Measurements from ENCODE around the gene USF2. TPM values are rescaled to one million over a fixed set of nuclear protein-coding genes. Genes with fewer than 3 reads are reported as not detected.

Gene USF2
- total and polyA plus RNA-seq, 12 donors = 125 to 185 (median 151) TPM

GRCh38 chr19:35291259-35291658 is 22.5 kb downstream of the USF2 start:
- Histone ChIP-seq H3K4me3 (no peak overlapping the region), H3K27me3 (peaks cover 0 to 48% (median 27%) of the 10 kb centered on the region in 7 donors), H3K27ac (no peak overlapping the region), H3K4me1 (peaks cover 0 to 6% (median 0%) of the 10 kb centered on the region in 9 donors), H3K9me3 (no peaks in the 10 kb centered on the region), H3K36me3 (no peaks in the 10 kb centered on the region)
- TF ChIP-seq, protein P1, sequence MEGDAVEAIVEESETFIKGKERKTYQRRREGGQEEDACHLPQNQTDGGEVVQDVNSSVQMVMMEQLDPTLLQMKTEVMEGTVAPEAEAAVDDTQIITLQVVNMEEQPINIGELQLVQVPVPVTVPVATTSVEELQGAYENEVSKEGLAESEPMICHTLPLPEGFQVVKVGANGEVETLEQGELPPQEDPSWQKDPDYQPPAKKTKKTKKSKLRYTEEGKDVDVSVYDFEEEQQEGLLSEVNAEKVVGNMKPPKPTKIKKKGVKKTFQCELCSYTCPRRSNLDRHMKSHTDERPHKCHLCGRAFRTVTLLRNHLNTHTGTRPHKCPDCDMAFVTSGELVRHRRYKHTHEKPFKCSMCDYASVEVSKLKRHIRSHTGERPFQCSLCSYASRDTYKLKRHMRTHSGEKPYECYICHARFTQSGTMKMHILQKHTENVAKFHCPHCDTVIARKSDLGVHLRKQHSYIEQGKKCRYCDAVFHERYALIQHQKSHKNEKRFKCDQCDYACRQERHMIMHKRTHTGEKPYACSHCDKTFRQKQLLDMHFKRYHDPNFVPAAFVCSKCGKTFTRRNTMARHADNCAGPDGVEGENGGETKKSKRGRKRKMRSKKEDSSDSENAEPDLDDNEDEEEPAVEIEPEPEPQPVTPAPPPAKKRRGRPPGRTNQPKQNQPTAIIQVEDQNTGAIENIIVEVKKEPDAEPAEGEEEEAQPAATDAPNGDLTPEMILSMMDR (IDR thresholded peaks at IDR 0.05) = no peak
- 68 to 75% methylated on average over 6 of the region's 6 CpGs for WGBS, 2 donors
- ATAC-seq (no peak), DNase-seq (no peak)
- intact Hi-C loops (cut with DNase I) = no loop called here

DNA sequence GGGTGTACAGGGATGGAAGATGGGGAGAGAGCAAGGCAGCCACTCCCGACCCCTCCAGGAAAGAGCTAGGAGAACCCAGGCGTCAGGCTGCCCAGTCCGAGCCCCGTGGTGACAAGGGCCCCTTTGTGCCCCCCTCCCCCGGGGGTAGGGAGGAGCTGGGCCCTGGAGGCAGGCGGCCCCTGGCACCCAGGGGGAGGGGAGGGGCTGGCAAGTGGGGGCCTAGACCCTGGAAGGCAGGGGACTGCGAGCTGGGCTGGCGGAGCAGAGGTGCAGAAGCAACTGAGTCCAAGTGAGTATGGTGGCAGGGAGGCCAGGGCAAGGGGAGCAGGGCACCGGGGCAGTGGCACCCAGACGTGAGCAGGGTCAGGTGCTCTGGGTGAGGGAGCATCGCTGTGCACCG is 23.2 kb downstream of the USF2 start, which contains the start of gene MAG:
MAG (plus strand) TSS at position 246 of the 400 bp plus-strand sequence. CDS start 3,248 bp downstream, outside the sequence.
- 73 to 76% methylated on average over 11 to 12 of the region's 12 CpGs for WGBS, 2 donors
- no peak within 1 kb of the TSS for H3K4me3 ChIP-seq
- peaks cover 0 to 48% (median 27%) of the 10 kb centered on the region in 7 donors for H3K27me3 ChIP-seq
- ATAC-seq = peak in 2 of 8 donors; percentile 13 to 26
- peaks cover 0 to 6% (median 0%) of the 10 kb centered on the region in 9 donors for H3K4me1 ChIP-seq
- TF ChIP-seq, protein P1 (IDR thresholded peaks at IDR 0.05) = no peak
- H3K27ac ChIP-seq = no peak within 1 kb of the TSS
- DNase-seq = no peak
- intact Hi-C loops (cut with DNase I) = no loop called here
- no peaks in the 10 kb centered on the region for H3K36me3 ChIP-seq
- no peaks in the 10 kb centered on the region for H3K9me3 ChIP-seq

- Histone ChIP-seq H3K4me3 (no peak overlapping the region), H3K4me1 (peaks cover 0 to 6% (median 0%) of the 10 kb centered on the region in 9 donors), H3K36me3 (no peaks in the 10 kb centered on the region), H3K9me3 (no peaks in the 10 kb centered on the region), H3K27ac (no peak overlapping the region), H3K27me3 (peaks cover 0 to 50% (median 27%) of the 10 kb centered on the region in 7 donors)
- DNase-seq = no peak
- intact Hi-C loops (cut with DNase I) = no loop called here
- TF ChIP-seq, protein P1 (IDR thresholded peaks at IDR 0.05) = no peak
- 81 to 82% methylated on average over 23 of the region's 23 CpGs for WGBS, 2 donors
- ATAC-seq = no peak
These were observed 23.9 kb downstream of the USF2 start for GRCh38 chr19:35292421-35293362.

DNA sequence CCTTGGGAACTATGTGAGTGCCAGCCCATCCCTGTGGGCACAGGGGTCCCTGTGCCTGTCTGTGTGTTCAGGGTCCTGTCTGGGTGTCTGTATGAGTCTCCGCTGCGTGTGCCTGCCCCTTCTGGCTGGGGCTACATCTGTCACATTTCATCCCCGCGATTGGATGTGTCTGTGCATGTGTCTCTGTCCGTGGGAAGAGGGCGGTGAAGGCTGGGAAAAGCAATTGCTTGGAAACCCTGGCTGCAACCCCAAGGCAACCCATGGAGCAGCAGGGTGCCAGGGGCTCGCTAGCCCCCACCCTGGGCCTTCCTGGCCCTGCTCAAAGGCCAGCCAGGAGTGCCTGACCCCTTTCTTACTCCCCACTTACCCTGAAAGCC is 24.6 kb downstream of the USF2 start:
- intact Hi-C loops (cut with DNase I) = no loop called here
- 24 to 26% methylated on average over 7 of the region's 7 CpGs for WGBS, 2 donors
- Histone ChIP-seq H3K27ac (no peak overlapping the region), H3K36me3 (no peaks in the 10 kb centered on the region), H3K4me3 (no peak overlapping the region), H3K9me3 (no peaks in the 10 kb centered on the region), H3K27me3 (peaks cover 0 to 55% (median 27%) of the 10 kb centered on the region in 7 donors), H3K4me1 (peaks cover 0 to 6% (median 0%) of the 10 kb centered on the region in 9 donors)
- DNase-seq (no peak), ATAC-seq (no peak)
- TF ChIP-seq, protein P1 (IDR thresholded peaks at IDR 0.05) = no peak
